Vagina (tissue), 2 donors: ENCODE data around the gene COL25A1.

Experiments used
- CTCF ChIP-seq, 3 experiments: fragments of 450-650 bp in 2 of 3; fragments of 200-600 bp in 1 of 3; sonication (generic) in 1 of 3; IDR thresholded peaks; one replicate each; pipeline ENCODE4 v1.5.1; 2017 to 2019; ENCODE audit warnings: antibody characterized with exemption in 3 of 3, mild to moderate bottlenecking in 2 of 3, moderate library complexity in 2 of 3
- POLR2A ChIP-seq, 2 donors: fragments of 450-650 bp; IDR thresholded peaks; one replicate each; pipeline ENCODE4 v1.6.1; 2017; ENCODE audit warnings: antibody characterized with exemption in 2 of 2, mild to moderate bottlenecking in 2 of 2, moderate library complexity in 2 of 2
- POLR2AphosphoS5 ChIP-seq, 2 donors: sonication (generic); formaldehyde crosslinking; IDR thresholded peaks; one replicate each; pipeline ENCODE4 v1.9.0; 2017; ENCODE audit warnings: antibody characterized with exemption in 2 of 2, mild to moderate bottlenecking in 2 of 2, low read depth in 1 of 2; ENCODE audit not compliant: insufficient read depth in 1 of 2

DNA sequence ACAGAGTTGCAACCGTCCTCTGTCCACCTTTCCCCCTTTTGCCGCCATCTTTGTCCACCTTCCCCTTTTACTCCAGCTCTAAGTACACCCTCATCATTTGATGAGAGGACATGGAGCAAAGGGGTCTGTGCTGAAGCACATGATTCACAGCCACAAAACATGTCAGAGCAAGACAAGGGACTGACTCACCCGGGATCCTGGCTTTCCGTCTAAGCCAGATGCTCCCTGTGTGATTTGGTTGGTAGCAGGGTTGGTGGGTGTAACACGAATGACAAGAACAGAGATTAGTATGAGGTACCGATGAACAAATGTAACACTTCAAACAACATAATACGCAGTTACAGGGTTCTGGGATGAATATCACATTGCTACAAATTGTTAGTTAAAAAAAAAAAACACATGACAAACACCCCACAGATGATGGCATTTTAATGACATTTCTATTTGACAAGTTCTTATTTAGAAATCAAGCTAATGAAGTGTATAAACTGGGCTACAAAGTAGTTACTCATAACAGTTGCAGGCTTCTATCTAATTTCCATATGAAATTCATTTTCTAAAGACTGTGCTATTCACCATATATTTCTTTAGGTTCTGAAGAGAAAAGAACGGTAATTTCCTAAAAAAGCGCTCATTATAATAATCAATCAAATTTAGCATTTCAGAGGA lies 468.2 kb downstream of the COL25A1 start:
- TF ChIP-seq CTCF (IDR thresholded peaks at IDR 0.05), result no peak
- no peak for TF ChIP-seq POLR2AphosphoS5 (IDR thresholded peaks at IDR 0.05; ENCODE audit: insufficient read depth in 1 of 2, low read depth in 1 of 2)
- no peak for TF ChIP-seq POLR2A (IDR thresholded peaks at IDR 0.05)
